ENCODE data around the gene TMX1. TPM values are rescaled to one million over a fixed set of nuclear protein-coding genes. Genes with fewer than 3 reads are reported as not detected.

The TMX1 gene
- total and polyA plus RNA-seq, 10 of the 15 experiments (the other 5 are each of a cell fraction or from before 2014, with no cell fraction given) = 29.1 to 152 (median 52.0) TPM

DNA sequence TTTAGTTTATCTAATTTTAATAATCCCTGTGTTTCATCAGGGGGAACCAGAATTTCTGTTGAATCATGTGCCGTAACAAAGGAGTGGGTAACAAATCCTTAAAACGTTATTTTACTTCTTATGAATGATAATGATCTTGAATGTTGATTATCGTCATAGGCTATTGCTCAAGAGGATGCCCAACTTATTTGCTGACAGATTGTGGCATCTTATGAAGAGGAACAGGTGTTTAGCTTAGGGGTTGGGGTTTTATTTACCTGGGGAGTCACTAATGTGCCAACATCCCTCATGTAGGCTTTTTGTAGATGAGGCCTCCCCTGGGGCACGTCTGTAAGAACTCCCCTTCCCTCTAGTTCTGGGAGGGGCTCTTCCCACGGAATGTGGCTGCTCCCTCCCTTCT is 32.4 kb upstream of the TMX1 start:
- H4K20me1 ChIP-seq (ENCODE audit: control insufficient read depth, insufficient read depth) = no peaks in the 10 kb centered on the region
- DNase-seq (ENCODE audit: low read depth, low spot score) = no peak
- no TSS peak for BruUV-seq (replicated peaks)
- 47% methylated on average over 4 of the region's 5 CpGs for WGBS (ENCODE audit: insufficient coverage, insufficient replicate concordance, low lambda C conversion rate, missing lambda C conversion rate)
- no peaks in the 10 kb centered on the region; a peak in 1 of 4 replicates for H3K27me3 ChIP-seq (replicated peaks in 1 of 2; ENCODE audit: control insufficient read depth in 2 of 2, insufficient read depth in 2 of 2, low read length in 1 of 2)
- H3K4me1 ChIP-seq (ENCODE audit: control insufficient read depth, insufficient read depth, low read length) = peaks cover 16% of the 10 kb centered on the region
- H3K36me3 ChIP-seq (ENCODE audit: control insufficient read depth in 2 of 2, insufficient read depth in 2 of 2, low read length in 1 of 2) = no peaks in the 10 kb centered on the region
- intact Hi-C loops (cut with micrococcal nuclease; ENCODE audit: unreplicated experiment) (no loop called here), in situ Hi-C loops (cut with MboI) (no loop called here)
- SMC1A ChIA-PET (ENCODE audit: uncharacterized antibody, unreplicated experiment) = no interaction called here
- H3K9me3 ChIP-seq (replicated peaks; ENCODE audit: control insufficient read depth, insufficient read depth, low read length) = no peaks in the 10 kb centered on the region
- no peak overlapping the region for H2AFZ ChIP-seq (ENCODE audit: control insufficient read depth, low read depth, low read length)
- RAD21 ChIA-PET (ENCODE audit: unreplicated experiment) = no interaction called here
- H3K4me3 ChIP-seq = no peak overlapping the region
- no peak overlapping the region for H3K9ac ChIP-seq (ENCODE audit: control insufficient read depth, insufficient read depth, low read length)
- CTCF ChIA-PET = interaction anchor here (0.6 to 1.4 kb wide), 2 partner anchors 11 to 40 kb away, joined by 3 to 4 read pairs; no protein-coding TSS in a partner anchor
- ATAC-seq = no peak
- no peak overlapping the region for H3K4me2 ChIP-seq (ENCODE audit: control insufficient read depth, insufficient read depth)
- H3K27ac ChIP-seq (ENCODE audit: control insufficient read depth, insufficient read depth) = no peak overlapping the region
- peak; percentile 23 for FAIRE-seq
- POLR2A ChIA-PET = no interaction called here
- H3K79me2 ChIP-seq (ENCODE audit: control insufficient read depth, insufficient read depth, low read length) = no peaks in the 10 kb centered on the region
- TF ChIP-seq, protein P1, sequence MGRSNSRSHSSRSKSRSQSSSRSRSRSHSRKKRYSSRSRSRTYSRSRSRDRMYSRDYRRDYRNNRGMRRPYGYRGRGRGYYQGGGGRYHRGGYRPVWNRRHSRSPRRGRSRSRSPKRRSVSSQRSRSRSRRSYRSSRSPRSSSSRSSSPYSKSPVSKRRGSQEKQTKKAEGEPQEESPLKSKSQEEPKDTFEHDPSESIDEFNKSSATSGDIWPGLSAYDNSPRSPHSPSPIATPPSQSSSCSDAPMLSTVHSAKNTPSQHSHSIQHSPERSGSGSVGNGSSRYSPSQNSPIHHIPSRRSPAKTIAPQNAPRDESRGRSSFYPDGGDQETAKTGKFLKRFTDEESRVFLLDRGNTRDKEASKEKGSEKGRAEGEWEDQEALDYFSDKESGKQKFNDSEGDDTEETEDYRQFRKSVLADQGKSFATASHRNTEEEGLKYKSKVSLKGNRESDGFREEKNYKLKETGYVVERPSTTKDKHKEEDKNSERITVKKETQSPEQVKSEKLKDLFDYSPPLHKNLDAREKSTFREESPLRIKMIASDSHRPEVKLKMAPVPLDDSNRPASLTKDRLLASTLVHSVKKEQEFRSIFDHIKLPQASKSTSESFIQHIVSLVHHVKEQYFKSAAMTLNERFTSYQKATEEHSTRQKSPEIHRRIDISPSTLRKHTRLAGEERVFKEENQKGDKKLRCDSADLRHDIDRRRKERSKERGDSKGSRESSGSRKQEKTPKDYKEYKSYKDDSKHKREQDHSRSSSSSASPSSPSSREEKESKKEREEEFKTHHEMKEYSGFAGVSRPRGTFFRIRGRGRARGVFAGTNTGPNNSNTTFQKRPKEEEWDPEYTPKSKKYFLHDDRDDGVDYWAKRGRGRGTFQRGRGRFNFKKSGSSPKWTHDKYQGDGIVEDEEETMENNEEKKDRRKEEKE (IDR thresholded peaks at IDR 0.05) = no peak
- no peak for TF ChIP-seq TCF3 (IDR thresholded peaks at IDR 0.05; ENCODE audit: borderline replicate concordance, insufficient read depth, low read depth, low read length)
- TF ChIP-seq, protein P2, sequence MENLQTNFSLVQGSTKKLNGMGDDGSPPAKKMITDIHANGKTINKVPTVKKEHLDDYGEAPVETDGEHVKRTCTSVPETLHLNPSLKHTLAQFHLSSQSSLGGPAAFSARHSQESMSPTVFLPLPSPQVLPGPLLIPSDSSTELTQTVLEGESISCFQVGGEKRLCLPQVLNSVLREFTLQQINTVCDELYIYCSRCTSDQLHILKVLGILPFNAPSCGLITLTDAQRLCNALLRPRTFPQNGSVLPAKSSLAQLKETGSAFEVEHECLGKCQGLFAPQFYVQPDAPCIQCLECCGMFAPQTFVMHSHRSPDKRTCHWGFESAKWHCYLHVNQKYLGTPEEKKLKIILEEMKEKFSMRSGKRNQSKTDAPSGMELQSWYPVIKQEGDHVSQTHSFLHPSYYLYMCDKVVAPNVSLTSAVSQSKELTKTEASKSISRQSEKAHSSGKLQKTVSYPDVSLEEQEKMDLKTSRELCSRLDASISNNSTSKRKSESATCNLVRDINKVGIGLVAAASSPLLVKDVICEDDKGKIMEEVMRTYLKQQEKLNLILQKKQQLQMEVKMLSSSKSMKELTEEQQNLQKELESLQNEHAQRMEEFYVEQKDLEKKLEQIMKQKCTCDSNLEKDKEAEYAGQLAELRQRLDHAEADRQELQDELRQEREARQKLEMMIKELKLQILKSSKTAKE (IDR thresholded peaks at IDR 0.05; ENCODE audit: low read depth, poor library complexity, severe bottlenecking) = no peak
- no peak for TF ChIP-seq RAD51 (IDR thresholded peaks at IDR 0.05)
- TF ChIP-seq, protein P3, sequence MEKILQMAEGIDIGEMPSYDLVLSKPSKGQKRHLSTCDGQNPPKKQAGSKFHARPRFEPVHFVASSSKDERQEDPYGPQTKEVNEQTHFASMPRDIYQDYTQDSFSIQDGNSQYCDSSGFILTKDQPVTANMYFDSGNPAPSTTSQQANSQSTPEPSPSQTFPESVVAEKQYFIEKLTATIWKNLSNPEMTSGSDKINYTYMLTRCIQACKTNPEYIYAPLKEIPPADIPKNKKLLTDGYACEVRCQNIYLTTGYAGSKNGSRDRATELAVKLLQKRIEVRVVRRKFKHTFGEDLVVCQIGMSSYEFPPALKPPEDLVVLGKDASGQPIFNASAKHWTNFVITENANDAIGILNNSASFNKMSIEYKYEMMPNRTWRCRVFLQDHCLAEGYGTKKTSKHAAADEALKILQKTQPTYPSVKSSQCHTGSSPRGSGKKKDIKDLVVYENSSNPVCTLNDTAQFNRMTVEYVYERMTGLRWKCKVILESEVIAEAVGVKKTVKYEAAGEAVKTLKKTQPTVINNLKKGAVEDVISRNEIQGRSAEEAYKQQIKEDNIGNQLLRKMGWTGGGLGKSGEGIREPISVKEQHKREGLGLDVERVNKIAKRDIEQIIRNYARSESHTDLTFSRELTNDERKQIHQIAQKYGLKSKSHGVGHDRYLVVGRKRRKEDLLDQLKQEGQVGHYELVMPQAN (conservative IDR thresholded peaks at IDR 0.05) = no peak
- no peak for TF ChIP-seq ZNF207 (IDR thresholded peaks at IDR 0.05; ENCODE audit: borderline replicate concordance)
- no peak for TF ChIP-seq MYC (IDR thresholded peaks at IDR 0.05; ENCODE audit: insufficient read depth, insufficient read length, insufficient replicate concordance, low read length, severe bottlenecking)
- TF ChIP-seq, protein P4, sequence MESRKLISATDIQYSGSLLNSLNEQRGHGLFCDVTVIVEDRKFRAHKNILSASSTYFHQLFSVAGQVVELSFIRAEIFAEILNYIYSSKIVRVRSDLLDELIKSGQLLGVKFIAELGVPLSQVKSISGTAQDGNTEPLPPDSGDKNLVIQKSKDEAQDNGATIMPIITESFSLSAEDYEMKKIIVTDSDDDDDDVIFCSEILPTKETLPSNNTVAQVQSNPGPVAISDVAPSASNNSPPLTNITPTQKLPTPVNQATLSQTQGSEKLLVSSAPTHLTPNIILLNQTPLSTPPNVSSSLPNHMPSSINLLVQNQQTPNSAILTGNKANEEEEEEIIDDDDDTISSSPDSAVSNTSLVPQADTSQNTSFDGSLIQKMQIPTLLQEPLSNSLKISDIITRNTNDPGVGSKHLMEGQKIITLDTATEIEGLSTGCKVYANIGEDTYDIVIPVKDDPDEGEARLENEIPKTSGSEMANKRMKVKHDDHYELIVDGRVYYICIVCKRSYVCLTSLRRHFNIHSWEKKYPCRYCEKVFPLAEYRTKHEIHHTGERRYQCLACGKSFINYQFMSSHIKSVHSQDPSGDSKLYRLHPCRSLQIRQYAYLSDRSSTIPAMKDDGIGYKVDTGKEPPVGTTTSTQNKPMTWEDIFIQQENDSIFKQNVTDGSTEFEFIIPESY (IDR thresholded peaks at IDR 0.05) = no peak
- no peak for TF ChIP-seq ZNF622 (IDR thresholded peaks at IDR 0.05)
- TF ChIP-seq, protein P5, sequence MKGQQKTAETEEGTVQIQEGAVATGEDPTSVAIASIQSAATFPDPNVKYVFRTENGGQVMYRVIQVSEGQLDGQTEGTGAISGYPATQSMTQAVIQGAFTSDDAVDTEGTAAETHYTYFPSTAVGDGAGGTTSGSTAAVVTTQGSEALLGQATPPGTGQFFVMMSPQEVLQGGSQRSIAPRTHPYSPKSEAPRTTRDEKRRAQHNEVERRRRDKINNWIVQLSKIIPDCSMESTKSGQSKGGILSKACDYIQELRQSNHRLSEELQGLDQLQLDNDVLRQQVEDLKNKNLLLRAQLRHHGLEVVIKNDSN (IDR thresholded peaks at IDR 0.05; ENCODE audit: borderline replicate concordance, extremely low read length, insufficient read depth, low read depth, low read length) = no peak
- TF ChIP-seq HDAC6 (IDR thresholded peaks at IDR 0.05; ENCODE audit: unreplicated experiment) = no peak
- TF ChIP-seq YY1 (IDR thresholded peaks at IDR 0.05; ENCODE audit: low read depth, low read length) = no peak
- TF ChIP-seq EP300 (IDR thresholded peaks at IDR 0.05; ENCODE audit: borderline replicate concordance in 1 of 2, control insufficient read depth in 1 of 2, low read depth in 2 of 2, low read length in 2 of 2) = no peak
